AG09319 (cell line): Measurements from ENCODE around the gene TSKU.

Experiments used
- DNase-seq: peaks from one replicate; pipeline ENCODE4 v3.0.0-alpha.2; 2010; ENCODE audit warnings: low read depth; ENCODE audit errors: extremely low read depth
- CTCF ChIP-seq: IDR thresholded peaks from 2 replicates; pipeline ENCODE4 v1.5.1; 2011; ENCODE audit warnings: low read depth, mild to moderate bottlenecking, inconsistent platforms, low read length, moderate library complexity

Gene TSKU

GRCh38 chr11:76801225-76801624, 18.1 kb downstream of the TSKU start:
- no peak for DNase-seq
- no peak for TF ChIP-seq CTCF

- TF ChIP-seq CTCF: no peak
- no peak for DNase-seq
Measured at GRCh38 chr11:76801736-76802135, 18.6 kb downstream of the TSKU start.

GRCh38 chr11:76802151-76802550, 19.0 kb downstream of the TSKU start:
- TF ChIP-seq CTCF: no peak
- DNase-seq: no peak

- DNase-seq: no peak
- TF ChIP-seq CTCF: no peak
Measured at GRCh38 chr11:76802621-76803020, 19.5 kb downstream of the TSKU start.

- no peak for TF ChIP-seq CTCF
- no peak for DNase-seq
Measured at GRCh38 chr11:76803023-76803422, 19.9 kb downstream of the TSKU start.

GRCh38 chr11:76803811-76804600, 20.9 kb downstream of the TSKU start:
- no peak for TF ChIP-seq CTCF
- DNase-seq: no peak

GRCh38 chr11:76805206-76805913, 22.2 kb downstream of the TSKU start:
- DNase-seq: no peak
- TF ChIP-seq CTCF: no peak
